Mononuclear cell (primary cell): Measurements from ENCODE around the gene FRK. TPM values are rescaled to one million over a fixed set of nuclear protein-coding genes. Genes with fewer than 3 reads are reported as not detected.
"Not testable (repeated sequence)": the region's sequence is repeated elsewhere in the genome, so short reads cannot be mapped to it uniquely, and the experiment has no call there.

Experiments used
- H3K27me3 ChIP-seq: 2 replicates; pipeline ENCODE4 v1.6.0; 2011; ENCODE audit warnings: low read length, control low read depth; ENCODE audit not compliant: insufficient read depth
- H3K4me1 ChIP-seq: 2 replicates; pipeline ENCODE4 v1.5.1; 2011; ENCODE audit warnings: mild to moderate bottlenecking, low read length, control low read depth; ENCODE audit not compliant: insufficient read depth
- H3K4me3 ChIP-seq: 2 replicates; pipeline ENCODE4 v1.5.1; 2011; ENCODE audit warnings: mild to moderate bottlenecking, low read length, moderate library complexity
- H3K9me3 ChIP-seq: 2 replicates; pipeline ENCODE4 v1.5.1; 2011; ENCODE audit warnings: low read depth, mild to moderate bottlenecking, control low read depth, low read length
- total RNA-seq: library from RNA; depleted of rRNA; stranded (reverse); fragments of >200 nt; gene quantifications from one replicate; pipeline ENCODE4 v1.2.3, GENCODE V29; 2012

Gene FRK
- total RNA-seq, 1 donor = not detected

GRCh38 chr6:115934145-115934544, 126.5 kb downstream of the FRK start:
- Histone ChIP-seq H3K4me1 (no peaks in the 10 kb centered on the region), H3K9me3 (no peaks in the 10 kb centered on the region), H3K4me3 (no peak overlapping the region), H3K27me3 (no peaks in the 10 kb centered on the region)

DNA sequence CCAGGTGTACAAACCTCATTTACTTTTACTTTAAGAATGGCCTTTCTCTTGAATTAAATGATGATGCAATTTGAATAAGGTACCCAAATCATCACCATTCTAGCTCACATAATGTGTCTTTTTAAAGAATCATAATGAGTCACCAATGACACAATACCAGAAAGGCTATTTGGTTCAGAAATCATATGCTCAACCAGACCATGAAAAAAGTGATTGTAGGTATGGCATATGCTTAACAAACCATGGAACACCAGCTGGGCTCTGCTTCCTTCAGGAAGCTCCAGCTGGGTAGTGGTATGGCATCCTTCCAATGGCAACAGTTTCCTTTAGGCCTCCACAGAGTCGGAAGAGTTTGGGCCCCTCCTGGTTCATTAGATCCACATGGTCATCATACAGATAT, 128.2 kb downstream of the FRK start:
- Histone ChIP-seq H3K27me3 (no peaks in the 10 kb centered on the region), H3K4me1 (no peaks in the 10 kb centered on the region), H3K9me3 (no peaks in the 10 kb centered on the region), H3K4me3 (no peak overlapping the region)

DNA sequence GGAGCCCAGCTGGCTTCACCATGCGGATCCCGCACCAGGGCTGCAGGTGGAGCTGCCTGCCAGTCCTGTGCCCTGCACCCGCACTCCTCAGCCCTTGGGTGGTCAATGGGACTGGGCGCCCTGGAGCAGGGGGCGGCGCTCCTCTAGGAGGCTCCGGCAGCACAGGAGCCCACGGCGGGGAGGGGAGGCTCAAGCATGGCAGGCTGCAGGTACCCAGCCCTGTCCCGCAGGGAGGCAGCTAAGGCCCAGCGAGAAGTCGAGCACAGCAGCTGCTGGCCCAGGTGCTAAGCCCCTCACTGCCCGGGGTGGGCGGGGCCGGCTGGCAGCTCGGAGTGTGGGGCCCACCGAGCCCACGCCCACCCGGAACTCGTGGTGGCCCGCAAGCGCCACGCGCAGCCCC, 132.7 kb downstream of the FRK start:
- not testable (repeated sequence) for H3K27me3 ChIP-seq, H3K4me1 ChIP-seq, H3K4me3 ChIP-seq, H3K9me3 ChIP-seq

DNA sequence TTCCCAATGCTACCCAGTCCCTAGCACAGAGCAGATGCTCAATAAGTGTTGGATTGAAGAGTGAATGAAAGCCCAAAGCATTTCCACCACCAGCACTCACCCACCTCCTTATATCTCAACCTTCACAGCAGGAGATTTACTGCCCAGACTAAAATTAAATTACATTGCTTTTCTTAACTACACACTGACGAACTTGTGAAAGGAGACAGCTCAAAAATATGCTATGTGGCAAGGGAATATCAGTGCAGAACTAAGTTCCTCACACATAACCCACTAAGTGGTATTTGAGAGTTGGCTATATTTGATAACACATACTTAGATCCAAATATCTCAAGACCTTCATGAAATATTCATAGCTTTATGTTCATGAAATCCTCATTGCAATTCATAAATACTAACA, 137.7 kb downstream of the FRK start:
- Histone ChIP-seq H3K4me3 (no peak overlapping the region), H3K9me3 (no peaks in the 10 kb centered on the region), H3K27me3 (no peaks in the 10 kb centered on the region), H3K4me1 (no peaks in the 10 kb centered on the region)

DNA sequence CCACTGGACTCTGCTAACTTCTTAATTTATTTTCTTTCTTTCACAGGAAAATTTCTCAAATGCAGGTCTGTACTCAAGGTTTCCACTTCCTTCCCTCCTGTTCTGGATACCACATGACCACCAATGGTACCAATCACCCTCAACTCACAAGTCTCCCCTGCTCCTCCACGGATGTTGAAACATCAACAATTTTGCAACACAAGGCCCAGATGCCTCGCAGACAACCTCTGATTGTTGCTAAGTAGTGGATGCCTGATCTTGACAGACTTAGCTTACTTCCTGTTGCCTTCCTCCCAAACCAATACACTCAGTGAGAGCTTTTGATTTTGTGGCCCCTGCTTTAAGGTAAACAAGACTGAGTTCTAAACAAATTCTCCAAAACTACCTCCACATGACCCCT, 146.6 kb downstream of the FRK start:
- Histone ChIP-seq H3K27me3 (no peaks in the 10 kb centered on the region), H3K4me1 (no peaks in the 10 kb centered on the region), H3K4me3 (no peak overlapping the region), H3K9me3 (no peaks in the 10 kb centered on the region)

GRCh38 chr6:115909923-115910546, 150.7 kb downstream of the FRK start:
- Histone ChIP-seq H3K27me3 (no peaks in the 10 kb centered on the region), H3K4me1 (no peaks in the 10 kb centered on the region), H3K4me3 (no peak overlapping the region), H3K9me3 (no peaks in the 10 kb centered on the region)

- Histone ChIP-seq H3K27me3 (no peaks in the 10 kb centered on the region), H3K4me1 (no peaks in the 10 kb centered on the region), H3K4me3 (no peak overlapping the region), H3K9me3 (no peaks in the 10 kb centered on the region)
These were observed 151.7 kb downstream of the FRK start for GRCh38 chr6:115908906-115909559.

- Histone ChIP-seq H3K27me3 (no peaks in the 10 kb centered on the region), H3K4me1 (no peaks in the 10 kb centered on the region), H3K9me3 (no peaks in the 10 kb centered on the region), H3K4me3 (no peak overlapping the region)
These were observed 155.2 kb downstream of the FRK start for GRCh38 chr6:115905471-115905870.

- Histone ChIP-seq H3K9me3 (no peaks in the 10 kb centered on the region), H3K27me3 (peaks cover 1% of the 10 kb centered on the region), H3K4me1 (no peaks in the 10 kb centered on the region), H3K4me3 (no peak overlapping the region)
These were observed 158.3 kb downstream of the FRK start for GRCh38 chr6:115902436-115902835.

DNA sequence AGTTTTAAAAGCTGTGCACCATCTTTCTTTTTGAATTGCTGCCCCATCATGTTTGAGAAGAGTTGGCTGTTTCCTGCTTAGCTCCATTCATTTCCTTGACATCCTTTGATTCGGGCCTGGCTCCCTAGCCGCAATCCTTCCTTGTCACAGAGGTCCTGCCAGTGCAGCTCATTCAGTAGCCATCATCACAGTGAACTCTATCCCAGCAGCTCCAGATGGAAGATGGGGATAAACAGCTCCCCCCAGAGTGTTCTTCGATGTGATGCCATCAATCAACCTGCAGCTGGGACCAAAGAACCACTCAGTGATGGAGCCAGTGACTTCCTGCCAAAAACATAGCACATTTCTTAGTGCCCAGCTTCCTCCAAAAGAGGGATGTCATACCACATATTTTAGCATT, 158.8 kb downstream of the FRK start:
- H3K4me1 ChIP-seq = no peaks in the 10 kb centered on the region
- H3K4me3 ChIP-seq = no peak overlapping the region
- no peaks in the 10 kb centered on the region for H3K9me3 ChIP-seq
- peaks cover 4% of the 10 kb centered on the region for H3K27me3 ChIP-seq

DNA sequence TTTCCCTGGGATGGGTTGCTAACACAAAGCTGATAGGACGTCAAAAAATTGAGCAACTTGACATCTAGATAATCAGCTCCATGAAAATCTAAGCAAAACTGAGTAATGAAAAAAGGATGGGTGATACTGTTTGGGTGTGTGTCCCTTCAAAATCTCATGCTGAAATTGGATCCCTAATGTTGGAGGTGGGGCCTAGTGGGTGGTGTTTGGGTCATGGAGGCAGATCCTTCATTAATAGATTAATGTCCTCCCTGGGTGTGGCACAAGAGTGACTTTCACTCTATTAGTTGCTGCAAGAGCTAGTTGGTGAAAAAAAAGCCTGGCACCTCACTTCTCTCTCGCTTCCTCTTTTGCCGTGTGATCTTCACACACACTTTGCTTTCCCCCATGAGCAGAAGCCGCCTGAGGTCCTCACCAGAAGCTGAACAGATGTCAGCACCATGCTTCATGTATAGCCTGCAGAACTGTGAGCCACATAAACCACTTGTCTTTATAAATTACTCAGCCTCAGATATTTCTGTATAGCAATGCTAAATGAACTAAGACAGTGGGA, 160.9 kb downstream of the FRK start:
- Histone ChIP-seq H3K27me3 (peaks cover 4% of the 10 kb centered on the region), H3K9me3 (no peaks in the 10 kb centered on the region), H3K4me1 (no peaks in the 10 kb centered on the region), H3K4me3 (no peak overlapping the region)

- peaks cover 4% of the 10 kb centered on the region for H3K27me3 ChIP-seq
- H3K9me3 ChIP-seq = no peaks in the 10 kb centered on the region
- no peaks in the 10 kb centered on the region for H3K4me1 ChIP-seq
- H3K4me3 ChIP-seq = no peak overlapping the region
These were observed 162.4 kb downstream of the FRK start for GRCh38 chr6:115898246-115898645.

- no peak overlapping the region for H3K4me3 ChIP-seq
- no peaks in the 10 kb centered on the region for H3K9me3 ChIP-seq
- H3K27me3 ChIP-seq = peaks cover 4% of the 10 kb centered on the region
- H3K4me1 ChIP-seq = no peaks in the 10 kb centered on the region
These were observed 164.1 kb downstream of the FRK start for GRCh38 chr6:115896538-115897129.

- no peaks in the 10 kb centered on the region for H3K4me1 ChIP-seq
- no peak overlapping the region for H3K4me3 ChIP-seq
- no peaks in the 10 kb centered on the region for H3K9me3 ChIP-seq
- peaks cover 4% of the 10 kb centered on the region for H3K27me3 ChIP-seq
These were observed 166.2 kb downstream of the FRK start for GRCh38 chr6:115894426-115894992.

DNA sequence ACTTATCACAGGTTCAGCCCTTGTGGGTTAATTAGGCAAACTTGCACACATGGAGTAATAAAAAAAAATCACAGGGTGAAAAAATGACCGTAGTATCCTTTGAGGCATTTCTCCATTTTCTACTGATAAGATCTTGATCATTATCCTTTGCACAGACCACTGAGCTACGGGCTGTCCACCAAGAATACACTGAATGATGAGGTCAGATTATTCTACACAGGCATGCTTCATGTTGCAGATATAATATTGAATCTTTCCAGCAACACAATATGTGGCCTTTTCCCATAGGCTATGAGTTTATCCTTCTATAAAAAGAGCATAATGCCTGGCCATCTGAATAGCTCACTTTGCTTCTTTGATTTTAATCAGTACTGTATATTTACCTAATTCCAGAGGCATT, 168.9 kb downstream of the FRK start:
- no peaks in the 10 kb centered on the region for H3K9me3 ChIP-seq
- H3K4me1 ChIP-seq = no peaks in the 10 kb centered on the region
- no peak overlapping the region for H3K4me3 ChIP-seq
- H3K27me3 ChIP-seq = no peaks in the 10 kb centered on the region
